H7 (cell line): ENCODE measurements around the gene MIB2. TPM values are rescaled to one million over a fixed set of nuclear protein-coding genes. Genes with fewer than 3 reads are reported as not detected.
"Not testable (repeated sequence)": the region's sequence is repeated elsewhere in the genome, so short reads cannot be mapped to it uniquely, and the experiment has no call there.

Experiments used
- DNase-seq: peaks from one replicate; pipeline ENCODE4 v3.0.0; 2012
- H3K27me3 ChIP-seq: 2 replicates; pipeline ENCODE4 v1.6.0; 2011; ENCODE audit warnings: mild to moderate bottlenecking, low read length; ENCODE audit not compliant: control insufficient read depth, insufficient read depth
- H3K36me3 ChIP-seq: replicated peaks from 2 replicates; pipeline ENCODE4 v1.5.1; 2011; ENCODE audit warnings: low read length; ENCODE audit not compliant: control insufficient read depth, insufficient read depth
- H3K4me3 ChIP-seq: 2 replicates; pipeline ENCODE4 v1.5.1; 2011; ENCODE audit warnings: low read depth, mild to moderate bottlenecking, control low read depth, low read length, moderate library complexity; ENCODE audit not compliant: insufficient read depth
- total RNA-seq: library from RNA; depleted of rRNA; stranded (reverse); fragments of >200 nt; shearing (Covaris generic); gene quantifications from 2 replicates; pipeline ENCODE4 v1.2.3, GENCODE V29; 2014

MIB2 gene
- total RNA-seq, 1 experiment from 2014 or later, result 45.7 TPM

DNA sequence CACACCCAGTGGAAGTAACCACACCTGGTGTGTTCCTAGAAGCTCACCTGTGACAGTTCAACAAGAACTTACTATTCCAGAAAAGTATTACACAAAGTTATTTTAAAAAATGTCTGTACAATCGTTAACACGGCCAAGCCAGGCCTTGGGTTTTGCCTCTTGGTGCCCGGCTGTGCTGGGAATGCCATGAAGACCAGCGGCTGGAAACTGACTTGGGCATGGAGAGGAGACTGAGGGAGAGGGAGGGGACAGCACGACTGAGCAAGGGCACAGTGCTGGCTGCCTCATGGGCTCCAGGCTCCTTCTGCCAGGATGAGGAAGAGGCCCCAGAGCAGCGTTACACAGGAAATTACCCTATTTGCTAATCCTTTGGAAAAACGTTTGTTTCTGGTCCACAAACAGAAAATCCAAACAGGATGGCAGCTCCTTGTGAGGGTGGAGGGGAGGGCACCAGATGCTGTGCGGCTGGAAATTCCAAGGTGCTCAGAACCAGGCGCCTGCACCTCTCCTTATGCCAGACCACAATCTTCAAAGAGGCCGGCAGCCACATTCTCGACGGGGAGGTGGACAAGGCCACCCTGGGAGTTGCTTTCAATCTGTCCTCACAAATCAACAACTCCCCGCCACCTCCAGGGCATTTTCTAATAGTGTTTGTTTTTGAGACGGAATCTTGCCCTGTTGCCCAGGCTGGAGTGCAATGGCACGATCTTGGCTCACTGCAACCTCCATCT is 47.7 kb downstream of the MIB2 start:
- not testable (repeated sequence) for H3K4me3 ChIP-seq, H3K27me3 ChIP-seq, H3K36me3 ChIP-seq, DNase-seq

DNA sequence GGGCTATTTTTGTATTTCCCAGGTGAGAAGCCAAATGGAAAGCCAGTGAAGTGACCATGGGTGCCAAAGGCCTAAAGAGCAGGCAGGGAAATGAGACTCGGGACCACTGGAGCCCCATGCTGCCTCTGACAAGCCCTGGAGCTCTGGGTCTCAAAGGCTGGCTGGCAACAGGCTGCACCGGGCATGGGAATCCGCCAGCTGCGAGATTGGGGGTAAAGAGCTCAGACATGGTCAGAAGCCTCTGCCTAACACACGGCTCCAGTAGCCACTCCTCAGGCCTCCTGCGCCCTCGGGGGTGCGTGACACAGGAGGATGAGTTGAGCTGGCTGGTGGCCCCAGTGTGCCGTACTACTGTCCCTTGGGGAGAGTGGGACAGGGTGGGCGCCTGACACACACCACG is 49.0 kb downstream of the MIB2 start:
- DNase-seq, H3K27me3 ChIP-seq, H3K36me3 ChIP-seq, H3K4me3 ChIP-seq: not testable (repeated sequence)

DNA sequence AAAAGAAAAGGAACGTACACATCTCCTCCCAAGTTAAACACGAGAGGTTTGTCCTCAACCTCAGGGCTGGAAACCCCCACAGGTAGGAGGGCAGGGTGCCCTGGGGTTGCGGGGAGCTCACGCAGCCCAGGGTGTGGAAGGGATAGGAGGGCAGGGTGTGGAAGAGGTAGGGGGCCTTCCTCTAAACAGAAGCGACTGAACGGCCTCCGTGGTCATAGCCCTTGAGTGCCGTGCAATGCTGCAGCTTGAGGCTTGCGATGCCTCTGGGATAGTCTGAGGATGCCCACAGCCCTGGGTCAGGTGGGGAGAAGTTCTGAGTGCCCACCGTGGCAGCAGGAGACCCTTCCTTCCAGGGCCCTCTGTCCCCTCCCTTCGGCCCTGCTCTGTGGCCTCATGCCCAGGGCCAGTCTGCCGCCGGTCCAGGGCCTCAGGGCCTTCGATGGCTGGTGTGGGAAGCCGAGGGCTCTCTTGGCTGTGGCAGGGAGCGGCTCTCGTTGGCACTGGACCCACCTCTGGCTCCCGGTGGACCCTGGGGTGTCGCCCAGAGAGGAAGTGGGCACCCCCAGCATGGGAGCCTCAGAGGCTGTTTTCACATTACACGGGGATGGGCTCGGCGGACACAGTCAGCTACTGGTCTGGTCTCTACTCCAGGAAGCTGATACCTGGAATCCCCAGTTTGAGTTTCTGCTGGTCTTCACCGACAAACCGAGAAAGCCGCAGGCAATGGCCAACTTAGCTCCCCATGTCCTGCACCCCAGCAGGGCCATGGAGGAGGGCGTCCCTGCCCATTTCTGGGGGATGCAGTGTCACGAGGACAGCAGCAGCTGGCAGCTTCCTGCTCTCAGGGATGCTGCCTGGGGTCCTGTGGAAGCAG is 49.9 kb downstream of the MIB2 start:
- Histone ChIP-seq H3K27me3 (no peaks in the 10 kb centered on the region), H3K36me3 (peaks cover 7% of the 10 kb centered on the region), H3K4me3 (no peak overlapping the region)
- peak; percentile 25 for DNase-seq

DNA sequence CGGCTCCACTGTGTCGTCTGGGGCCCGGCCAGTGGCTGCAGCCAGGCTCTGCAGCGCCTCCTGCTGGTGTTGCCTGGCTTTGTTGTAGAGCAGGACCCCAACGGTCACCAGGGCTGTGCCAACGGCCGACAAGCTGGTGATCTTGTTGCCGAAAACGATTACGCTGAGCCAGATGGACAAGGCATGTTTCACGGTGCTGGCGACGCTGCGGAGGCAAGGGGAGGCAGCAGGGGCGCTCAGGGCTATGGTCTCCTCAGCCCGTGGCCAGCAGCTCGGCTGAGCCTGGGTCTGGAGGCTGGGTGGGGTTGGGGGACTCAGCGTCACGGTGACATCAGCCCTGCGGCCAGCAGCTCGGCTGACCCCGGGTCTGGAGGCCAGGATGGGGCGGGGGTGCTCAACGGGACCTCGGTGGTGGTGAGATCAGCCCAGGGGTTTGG is 50.5 kb downstream of the MIB2 start:
- Histone ChIP-seq H3K36me3 (peaks cover 7% of the 10 kb centered on the region), H3K27me3 (no peaks in the 10 kb centered on the region), H3K4me3 (no peak overlapping the region)
- peak; percentile 88 for DNase-seq

DNA sequence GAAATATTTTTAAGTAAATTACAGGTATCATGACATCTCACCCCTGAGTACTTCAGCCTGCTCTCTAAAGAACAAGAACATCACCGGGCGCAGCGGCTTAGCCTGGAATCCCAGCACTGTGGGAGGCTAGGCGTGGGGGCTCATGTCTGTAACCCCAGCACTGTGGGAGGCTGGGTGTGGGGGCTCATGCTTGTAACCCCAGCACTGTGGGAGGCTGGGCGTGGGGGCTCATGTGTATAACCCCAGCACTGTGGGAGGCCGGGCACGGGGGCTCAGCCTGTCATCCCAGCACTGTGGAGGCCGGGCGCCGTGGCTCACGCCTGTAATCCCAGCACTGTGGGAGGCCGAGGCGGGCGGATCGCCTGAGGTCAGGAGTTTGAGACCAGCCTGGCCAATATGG is 51.2 kb downstream of the MIB2 start:
- Histone ChIP-seq H3K4me3 (no peak overlapping the region), H3K36me3 (peaks cover 7% of the 10 kb centered on the region), H3K27me3 (no peaks in the 10 kb centered on the region)
- DNase-seq, result no peak

DNA sequence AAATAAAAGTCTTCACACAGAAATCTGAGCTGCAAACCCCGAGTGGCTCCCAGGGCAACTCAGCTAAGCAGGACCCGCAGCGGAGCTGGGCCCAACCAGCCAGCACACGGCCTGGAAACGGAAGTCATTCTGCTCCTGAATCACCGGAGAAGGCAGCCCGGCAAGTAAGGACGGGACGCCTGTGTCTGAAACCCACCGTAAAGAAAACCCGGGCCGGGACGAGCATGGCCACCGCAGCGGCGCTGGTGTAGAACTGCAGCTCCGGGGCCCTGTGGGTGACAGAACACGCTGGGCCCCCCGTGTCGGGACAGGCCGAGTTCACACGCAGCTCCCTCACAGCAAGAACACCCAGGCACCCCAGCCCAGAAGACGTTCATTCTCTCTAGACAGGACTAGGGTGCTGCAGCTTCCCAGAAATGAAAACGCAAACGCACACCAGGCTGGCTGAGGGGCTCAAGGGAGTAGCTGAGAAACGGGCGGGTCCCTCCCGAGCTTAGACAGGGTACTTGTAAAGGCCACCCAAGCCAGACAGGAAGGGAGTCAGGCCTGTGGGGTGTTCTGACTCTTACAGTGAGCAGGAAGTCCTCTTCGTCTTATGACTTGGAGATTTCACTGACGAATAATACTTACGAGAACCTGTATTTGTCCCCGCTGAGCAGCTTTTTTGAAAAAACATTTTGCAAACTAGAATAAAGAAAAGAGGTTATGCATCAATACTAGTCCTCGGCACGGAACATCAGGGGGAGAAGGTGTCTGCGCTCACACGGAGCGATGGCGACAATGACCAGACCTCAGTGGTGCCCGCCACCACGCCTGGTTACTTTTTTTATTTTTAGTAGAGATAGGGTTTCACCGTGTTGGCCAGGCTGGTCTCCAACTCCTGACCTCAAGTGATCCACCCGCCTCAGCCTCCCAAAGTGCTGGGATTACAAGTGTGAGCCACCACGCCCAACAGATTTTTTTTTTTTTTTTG is 54.5 kb downstream of the MIB2 start:
- peaks cover 8% of the 10 kb centered on the region for H3K36me3 ChIP-seq

DNA sequence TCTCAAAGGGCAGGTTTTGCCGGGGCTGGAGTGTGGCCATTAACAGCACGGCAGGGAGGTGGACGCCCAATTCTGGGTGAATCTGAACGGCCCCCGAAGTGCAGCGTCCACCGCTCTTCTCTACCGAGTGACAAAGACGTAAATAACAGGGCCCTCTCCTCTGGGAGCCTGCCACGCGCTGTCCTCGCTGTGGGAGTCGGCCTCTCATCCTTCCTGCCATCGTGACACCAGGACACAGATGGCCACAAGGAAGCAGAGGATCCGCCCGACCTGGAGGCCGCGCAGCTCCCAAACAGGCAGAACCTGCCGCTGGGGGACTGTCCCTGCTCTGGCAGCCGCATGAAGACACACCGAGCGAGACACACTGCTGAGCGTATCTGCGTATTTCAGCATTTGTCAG is 55.6 kb downstream of the MIB2 start:
- Histone ChIP-seq H3K4me3 (no peak overlapping the region), H3K27me3 (no peaks in the 10 kb centered on the region), H3K36me3 (peaks cover 5% of the 10 kb centered on the region)
- peak; percentile 36 for DNase-seq

More for the DNA sequence above, 54.5 kb downstream of the MIB2 start:
- peak; percentile 36 for DNase-seq
- H3K27me3 ChIP-seq, result no peaks in the 10 kb centered on the region
- no peak overlapping the region for H3K4me3 ChIP-seq

DNA sequence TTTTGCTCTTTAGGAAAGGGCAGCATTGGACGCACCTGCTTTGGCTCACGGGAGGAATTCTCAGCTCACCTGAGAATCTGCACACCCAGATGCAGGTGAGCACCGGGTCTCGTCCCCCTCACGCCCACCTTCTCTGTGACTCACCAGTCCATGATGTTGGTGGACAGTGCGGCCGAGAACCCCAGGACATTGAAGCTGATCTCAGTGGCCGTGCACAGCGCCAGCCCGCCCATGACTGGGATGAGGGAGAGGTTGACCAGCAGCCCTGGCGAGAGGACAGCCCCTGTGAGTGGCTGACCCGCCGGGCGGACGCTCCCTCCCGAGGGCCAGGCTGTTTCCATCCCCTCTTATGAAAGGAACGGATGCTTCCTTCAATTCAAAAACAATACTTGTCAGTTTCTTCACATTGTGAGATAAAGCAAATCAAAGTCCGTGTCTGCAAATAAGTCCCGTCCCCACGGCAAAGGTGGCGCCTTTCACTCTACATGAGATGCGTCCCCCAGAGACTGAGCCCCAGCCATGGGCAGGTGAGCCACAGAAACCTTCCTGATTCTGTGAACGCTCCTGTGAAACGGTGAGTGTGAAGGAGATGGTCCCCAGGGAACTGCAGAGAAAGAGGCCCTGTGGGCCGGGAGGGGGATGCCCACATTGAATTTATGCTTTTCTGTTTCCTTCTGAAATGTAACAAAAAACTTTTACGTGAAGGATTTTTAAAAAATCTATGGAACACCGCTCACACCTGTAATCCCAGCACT is 56.2 kb downstream of the MIB2 start:
- Histone ChIP-seq H3K27me3 (no peaks in the 10 kb centered on the region), H3K36me3 (peaks cover 3% of the 10 kb centered on the region), H3K4me3 (no peak overlapping the region)
- DNase-seq, result peak; percentile 44

DNA sequence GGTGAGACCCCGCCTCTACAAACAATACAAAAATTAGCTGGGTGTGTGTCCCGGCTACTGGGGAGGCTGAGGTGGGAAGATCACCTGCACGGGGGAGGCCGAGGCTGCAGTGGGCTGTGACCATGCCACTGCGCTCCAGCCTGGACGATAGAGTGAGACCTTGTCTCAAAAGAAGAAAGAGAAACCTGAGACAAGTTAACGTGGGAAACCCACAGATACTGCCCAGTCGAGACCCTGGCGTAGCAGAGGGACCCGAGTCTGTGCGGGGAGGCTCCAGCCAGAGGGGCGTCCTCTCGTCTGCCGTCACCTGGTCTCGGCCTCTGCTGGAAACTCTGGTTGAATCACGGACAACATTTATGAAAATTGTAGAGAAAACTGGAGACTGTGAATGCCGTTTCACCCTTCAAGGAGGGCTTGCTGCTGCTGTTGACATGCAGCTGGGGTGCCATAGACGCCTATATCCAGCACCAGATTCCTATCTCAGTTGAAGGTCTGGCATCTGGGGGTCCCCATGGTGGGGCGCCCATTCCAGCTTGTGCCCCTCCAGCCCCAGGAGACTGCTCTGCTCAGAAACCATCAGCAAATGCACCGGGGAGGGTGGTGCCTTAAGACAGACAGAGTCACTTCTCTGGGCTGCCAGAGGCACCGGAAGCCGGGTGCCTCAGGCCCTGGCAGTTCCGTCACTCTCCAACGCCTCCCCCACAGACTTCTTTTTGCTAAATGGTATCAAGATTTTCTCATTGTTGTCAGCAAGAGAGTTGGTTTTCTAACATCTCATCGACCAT is 57.1 kb downstream of the MIB2 start:
- DNase-seq, result peak; percentile 29
- no peak overlapping the region for H3K4me3 ChIP-seq

DNA sequence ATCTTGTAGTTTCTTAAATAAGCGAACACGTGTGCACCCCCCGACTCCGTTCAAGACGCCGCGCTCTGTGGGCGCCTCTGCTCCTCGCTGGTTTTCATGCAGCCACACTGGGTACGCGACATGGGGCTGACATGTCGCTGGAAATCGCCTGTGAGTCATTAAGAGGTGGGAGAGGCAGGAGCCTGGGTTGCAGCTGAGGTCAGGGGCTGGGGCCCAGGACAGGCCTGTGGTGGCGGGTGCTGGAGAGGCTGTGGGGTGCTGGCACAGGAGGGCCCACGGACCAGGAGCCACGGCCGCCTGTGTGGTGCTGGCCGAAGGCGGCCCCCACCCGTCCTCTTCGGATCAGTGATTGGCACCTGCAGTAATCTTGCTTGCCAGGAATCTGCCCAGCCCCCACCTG is 59.5 kb downstream of the MIB2 start:
- H3K36me3 ChIP-seq, H3K4me3 ChIP-seq, H3K27me3 ChIP-seq, DNase-seq: not testable (repeated sequence)

More for the DNA sequence above, 57.1 kb downstream of the MIB2 start:
- Histone ChIP-seq H3K36me3 (peaks cover 3% of the 10 kb centered on the region), H3K27me3 (no peaks in the 10 kb centered on the region)

DNA sequence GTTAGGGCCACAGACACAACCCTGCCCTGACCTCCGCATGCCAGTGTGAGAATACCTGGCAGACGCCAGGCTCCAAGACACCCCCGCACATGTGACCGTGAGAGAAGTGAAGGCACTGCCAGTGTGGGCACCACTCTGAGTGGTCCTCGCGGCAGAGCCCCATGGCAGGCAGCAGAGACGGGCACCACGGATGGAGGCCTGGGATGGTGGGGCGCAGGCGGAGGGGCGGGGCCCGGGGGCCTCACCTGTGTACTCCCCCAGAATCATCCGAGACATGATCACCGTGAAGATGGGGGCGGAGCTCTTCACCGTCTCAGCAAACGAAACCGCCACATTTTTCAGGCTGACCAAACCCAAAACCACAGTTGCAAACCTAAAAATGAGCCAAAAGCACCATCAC is 59.9 kb downstream of the MIB2 start:
- DNase-seq, H3K27me3 ChIP-seq, H3K36me3 ChIP-seq, H3K4me3 ChIP-seq: not testable (repeated sequence)

DNA sequence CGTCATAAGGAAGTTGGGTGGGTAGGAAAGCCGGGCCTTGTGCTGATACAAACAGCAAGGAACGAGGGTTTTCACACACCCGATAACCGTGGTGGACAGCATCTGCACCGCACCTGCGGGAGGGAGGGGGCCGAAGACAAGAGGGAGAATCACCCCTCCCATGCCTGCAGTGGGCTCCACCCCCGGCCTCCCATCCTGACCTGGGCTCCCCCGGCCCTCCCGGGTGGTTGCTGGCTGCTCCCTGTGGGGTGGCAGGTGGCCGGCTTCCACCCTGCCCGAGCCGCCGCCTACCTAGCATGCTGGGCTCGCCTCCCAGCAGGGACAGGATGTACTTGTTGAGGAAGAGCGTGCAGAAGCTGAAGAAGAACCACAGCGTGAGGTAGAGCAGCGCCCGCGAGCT is 60.8 kb downstream of the MIB2 start:
- H3K4me3 ChIP-seq, H3K27me3 ChIP-seq, DNase-seq, H3K36me3 ChIP-seq: not testable (repeated sequence)
